Fibroblast of peridontal ligament (primary cell): ENCODE data around the gene PRR3.
A peak's percentile ranks its signal among the peaks of the same experiment; 100 is the strongest.

Source experiments
- DNase-seq: peaks from one replicate; pipeline ENCODE4 v3.0.0-alpha.2; 2010; ENCODE audit errors: extremely low read depth

PRR3 gene

DNA sequence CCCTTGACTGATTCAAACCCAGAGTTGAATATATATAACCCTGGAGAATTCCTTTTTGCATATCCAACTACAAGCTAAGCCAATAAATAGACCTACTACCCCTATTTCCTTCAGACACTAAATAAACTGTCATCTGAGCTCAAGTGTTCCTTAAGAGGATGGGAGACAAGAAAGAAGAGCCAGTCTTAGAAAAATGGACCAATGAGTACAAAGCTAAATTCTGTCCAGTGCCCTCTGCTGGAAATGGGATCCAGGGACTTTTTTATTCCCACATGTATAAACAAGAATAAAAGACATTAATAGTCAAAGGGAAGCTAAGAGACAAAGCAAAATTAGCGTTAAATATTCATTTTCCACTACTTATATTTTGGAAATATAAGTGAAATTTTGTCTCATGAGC, 55.1 kb downstream of the PRR3 start:
- peak; percentile 64 for DNase-seq

DNA sequence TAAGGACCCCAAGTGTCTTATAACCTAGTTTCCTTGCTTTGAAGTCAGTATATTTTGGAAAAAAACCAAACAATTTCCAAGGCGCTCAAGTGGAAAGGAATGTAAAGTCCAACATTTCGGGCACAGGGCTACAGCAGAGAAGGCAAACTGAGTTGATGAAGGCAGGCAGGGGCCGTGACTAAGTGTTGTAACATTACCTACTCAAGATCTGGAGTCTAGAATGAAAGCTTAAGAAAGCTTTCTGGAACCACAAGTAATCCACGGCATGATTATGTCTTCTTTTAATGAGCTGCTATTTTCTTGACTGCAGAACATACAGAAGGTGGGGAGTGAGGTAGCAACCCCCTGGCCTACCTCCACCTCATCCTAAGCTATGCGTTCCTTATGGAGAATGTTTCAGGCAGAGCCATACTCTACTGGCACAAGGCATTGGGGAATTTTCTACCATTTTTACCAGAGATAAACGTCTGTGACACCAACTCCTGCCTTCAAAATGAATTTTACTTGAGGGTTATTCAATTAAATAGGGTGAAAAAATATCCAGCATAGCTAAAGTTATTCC, 55.7 kb downstream of the PRR3 start:
- peak; percentile 69 for DNase-seq
